Measurements from ENCODE around the gene NUP133.

The NUP133 gene

DNA sequence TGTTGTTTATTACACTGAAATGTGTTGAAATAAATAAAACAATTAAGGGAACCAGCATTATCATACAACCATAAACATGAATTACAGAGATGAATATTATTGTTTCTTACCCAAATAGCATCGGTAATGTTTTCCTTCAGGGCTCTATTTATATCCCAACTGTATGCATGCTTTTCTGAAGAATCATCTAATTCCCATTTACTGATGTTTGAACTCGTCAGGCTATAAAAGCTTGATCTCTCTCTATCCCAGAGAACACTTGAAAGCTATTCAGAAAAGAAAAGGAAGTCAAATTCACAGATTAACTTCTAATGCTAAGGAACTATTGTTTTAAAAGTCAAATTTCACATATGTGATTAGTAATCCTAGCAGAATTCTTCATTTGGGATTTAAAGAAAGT lies 12.4 kb downstream of the NUP133 start:
- CTCF ChIA-PET: no interaction called here
- no peak for DNase-seq (ENCODE audit: low spot score)
- POLR2A ChIA-PET (ENCODE audit: low non-redundant PET): no interaction called here

DNA sequence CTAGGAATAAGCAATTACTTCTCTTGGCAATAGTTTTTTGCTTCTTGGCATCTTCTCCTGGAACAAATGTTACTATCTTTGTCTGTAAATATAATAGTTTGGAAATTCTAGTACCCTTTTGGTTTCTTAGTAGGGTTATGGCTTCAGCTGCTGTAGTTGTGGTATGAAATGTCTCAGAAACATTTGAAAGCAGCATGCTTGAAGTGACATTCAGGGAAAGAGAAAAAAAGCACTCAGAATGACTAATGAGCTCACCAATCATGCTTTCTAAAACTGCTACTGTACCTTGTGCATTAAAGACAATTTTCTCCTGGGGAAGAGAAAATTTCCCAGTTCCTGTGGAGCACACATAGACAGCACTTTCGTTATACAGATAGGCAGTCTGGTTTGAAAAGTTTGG lies 21.0 kb downstream of the NUP133 start:
- POLR2A ChIA-PET (ENCODE audit: low non-redundant PET): no interaction called here
- TF ChIP-seq, protein P1, sequence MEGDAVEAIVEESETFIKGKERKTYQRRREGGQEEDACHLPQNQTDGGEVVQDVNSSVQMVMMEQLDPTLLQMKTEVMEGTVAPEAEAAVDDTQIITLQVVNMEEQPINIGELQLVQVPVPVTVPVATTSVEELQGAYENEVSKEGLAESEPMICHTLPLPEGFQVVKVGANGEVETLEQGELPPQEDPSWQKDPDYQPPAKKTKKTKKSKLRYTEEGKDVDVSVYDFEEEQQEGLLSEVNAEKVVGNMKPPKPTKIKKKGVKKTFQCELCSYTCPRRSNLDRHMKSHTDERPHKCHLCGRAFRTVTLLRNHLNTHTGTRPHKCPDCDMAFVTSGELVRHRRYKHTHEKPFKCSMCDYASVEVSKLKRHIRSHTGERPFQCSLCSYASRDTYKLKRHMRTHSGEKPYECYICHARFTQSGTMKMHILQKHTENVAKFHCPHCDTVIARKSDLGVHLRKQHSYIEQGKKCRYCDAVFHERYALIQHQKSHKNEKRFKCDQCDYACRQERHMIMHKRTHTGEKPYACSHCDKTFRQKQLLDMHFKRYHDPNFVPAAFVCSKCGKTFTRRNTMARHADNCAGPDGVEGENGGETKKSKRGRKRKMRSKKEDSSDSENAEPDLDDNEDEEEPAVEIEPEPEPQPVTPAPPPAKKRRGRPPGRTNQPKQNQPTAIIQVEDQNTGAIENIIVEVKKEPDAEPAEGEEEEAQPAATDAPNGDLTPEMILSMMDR (conservative IDR thresholded peaks at IDR 0.05; ENCODE audit: low read depth): no peak

More for the DNA sequence above, 12.4 kb downstream of the NUP133 start:
- no peak overlapping the region for H3K27ac ChIP-seq
- TF ChIP-seq, protein P1 (conservative IDR thresholded peaks at IDR 0.05; ENCODE audit: low read depth): no peak

DNA sequence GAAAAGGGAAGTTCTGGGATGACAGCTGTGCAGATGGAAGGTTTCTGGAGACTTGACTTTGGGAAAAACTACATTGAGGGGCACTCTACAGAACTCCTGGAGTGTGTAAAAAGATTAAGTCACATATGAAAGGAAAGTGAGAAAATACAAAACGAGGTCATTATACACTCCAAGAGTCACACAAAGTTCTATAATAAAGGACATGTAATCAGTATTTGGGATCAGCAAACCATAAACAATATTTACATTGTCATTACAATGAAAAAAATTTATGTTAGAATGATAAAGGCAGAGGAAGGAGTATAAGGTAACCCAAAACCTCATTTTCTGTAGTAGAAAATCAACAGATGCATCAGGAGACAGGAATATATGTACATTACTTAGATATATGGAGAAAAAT lies 22.8 kb downstream of the NUP133 start:
- no peak for DNase-seq (ENCODE audit: low spot score)
- CTCF ChIA-PET: interaction anchor here (0.8 kb wide), 1 partner anchor 14 kb away, joined by 3 read pairs; no protein-coding TSS in a partner anchor
- no peak overlapping the region for H3K27ac ChIP-seq
- TF ChIP-seq, protein P1 (conservative IDR thresholded peaks at IDR 0.05; ENCODE audit: low read depth): no peak
- POLR2A ChIA-PET (ENCODE audit: low non-redundant PET): no interaction called here

More for the DNA sequence above, 21.0 kb downstream of the NUP133 start:
- CTCF ChIA-PET: interaction anchor here (0.7 kb wide), 1 partner anchor 35 kb away, joined by 3 read pairs; no protein-coding TSS in a partner anchor
- DNase-seq (ENCODE audit: low spot score): no peak
- no peak overlapping the region for H3K27ac ChIP-seq

DNA sequence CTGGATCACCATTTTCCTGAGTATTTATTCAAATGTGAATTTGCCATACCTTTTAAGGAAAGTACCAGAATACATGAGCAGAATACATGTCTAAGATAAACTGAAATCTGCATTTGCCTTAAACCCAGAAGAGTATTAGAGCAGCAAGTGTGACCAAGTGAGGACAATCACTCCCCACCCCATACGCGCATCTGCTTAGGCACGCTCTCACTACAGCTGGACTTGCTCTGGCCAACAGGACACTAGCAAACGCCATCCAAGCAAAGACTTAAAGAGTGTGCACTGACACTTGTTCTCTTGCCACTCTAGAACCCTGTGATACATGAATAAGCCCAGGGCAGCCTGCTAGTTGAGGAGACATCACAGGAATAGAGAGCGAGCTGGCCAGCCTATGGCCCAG lies 25.6 kb downstream of the NUP133 start:
- H3K27ac ChIP-seq: no peak overlapping the region
- CTCF ChIA-PET: interaction anchor here (0.6 to 2.3 kb wide), 5 partner anchors 30 to 227 kb away, joined by 3 to 16 read pairs (median 7); no protein-coding TSS in a partner anchor
- POLR2A ChIA-PET (ENCODE audit: low non-redundant PET): no interaction called here
- DNase-seq (ENCODE audit: low spot score): no peak
- TF ChIP-seq, protein P1 (conservative IDR thresholded peaks at IDR 0.05; ENCODE audit: low read depth): no peak

DNA sequence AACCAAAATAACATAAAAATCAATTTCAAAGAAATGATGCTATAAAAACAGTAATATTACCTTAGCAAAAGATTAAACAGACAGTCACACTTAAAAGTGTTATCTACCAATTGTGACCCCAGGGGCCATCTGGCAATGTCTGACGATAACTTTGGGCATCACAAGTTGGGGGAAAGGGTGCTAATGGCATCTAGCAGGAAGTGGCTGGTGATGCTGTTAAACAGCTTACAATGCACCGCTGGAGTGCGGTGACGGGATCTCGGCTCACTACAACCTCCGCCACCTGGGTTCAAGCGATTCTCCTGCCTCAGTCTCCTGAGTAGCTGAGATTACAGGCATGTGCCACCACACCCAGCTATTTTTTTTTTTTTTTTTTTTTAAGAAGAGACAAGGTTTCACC lies 27.6 kb downstream of the NUP133 start:
- CTCF ChIA-PET: interaction anchor here (0.6 to 1.5 kb wide), 2 partner anchors 36 to 807 kb away, joined by 3 to 7 read pairs; no protein-coding TSS in a partner anchor
- no peak overlapping the region for H3K27ac ChIP-seq
- POLR2A ChIA-PET (ENCODE audit: low non-redundant PET): no interaction called here

DNA sequence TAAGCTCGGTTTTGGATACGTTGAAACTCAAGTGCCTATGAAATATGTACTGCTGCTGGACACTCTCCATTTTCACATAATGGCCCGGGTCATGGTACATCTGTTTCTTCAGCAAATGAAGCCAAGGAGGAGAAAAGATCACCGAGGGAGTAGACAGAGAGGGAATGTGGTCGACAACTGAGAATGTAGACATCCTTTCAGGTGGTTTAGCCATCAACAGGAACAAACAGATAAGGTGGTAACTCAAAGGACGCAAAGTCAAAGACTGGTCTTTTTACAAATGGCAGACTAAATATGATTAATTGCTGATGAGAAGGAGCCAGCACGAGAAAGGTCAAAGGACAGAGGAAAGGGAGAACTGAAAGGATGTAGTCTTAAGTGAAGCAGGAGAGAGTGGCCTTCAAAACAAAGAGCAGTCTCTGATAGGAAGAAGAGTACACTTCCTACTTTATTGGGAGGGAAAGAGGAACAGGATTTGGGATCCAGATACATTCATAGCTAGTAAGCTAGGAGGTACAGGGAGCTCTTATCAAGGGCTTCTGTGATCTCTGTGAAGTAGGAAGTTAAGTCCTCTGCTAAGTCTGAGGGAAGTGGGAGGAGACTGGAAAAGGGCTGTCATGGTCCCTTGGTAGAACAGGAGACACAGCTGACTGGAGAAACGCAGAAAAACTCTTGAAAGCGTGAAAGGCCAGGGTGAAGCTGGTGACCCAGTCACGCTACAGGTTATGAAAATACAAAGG lies 28.3 kb downstream of the NUP133 start:
- no peak overlapping the region for H3K27ac ChIP-seq
- DNase-seq (ENCODE audit: low spot score): no peak
- ChIA-PET POLR2A (ENCODE audit: low non-redundant PET) (no interaction called here), CTCF (interaction anchor here (0.6 kb wide), 1 partner anchor 806 kb away, joined by 3 read pairs; no protein-coding TSS in a partner anchor)
- TF ChIP-seq, protein P1 (conservative IDR thresholded peaks at IDR 0.05; ENCODE audit: low read depth): no peak

More for the DNA sequence above, 27.6 kb downstream of the NUP133 start:
- TF ChIP-seq, protein P1 (conservative IDR thresholded peaks at IDR 0.05; ENCODE audit: low read depth): no peak
- no peak for DNase-seq (ENCODE audit: low spot score)
